DMS79 treated with DMSO at 0.1 percent for 48 hours (cell line): ENCODE results near the gene RNASE8.
"Not testable (repeated sequence)": the region's sequence is repeated elsewhere in the genome, so short reads cannot be mapped to it uniquely, and the experiment has no call there.

Experiments used
- DNase-seq: peaks from one replicate; lab custom pipeline; 2025; lab: John Stamatoyannopoulos, UW

Gene RNASE8, protein sequence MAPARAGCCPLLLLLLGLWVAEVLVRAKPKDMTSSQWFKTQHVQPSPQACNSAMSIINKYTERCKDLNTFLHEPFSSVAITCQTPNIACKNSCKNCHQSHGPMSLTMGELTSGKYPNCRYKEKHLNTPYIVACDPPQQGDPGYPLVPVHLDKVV

GRCh38 chr14:21057803-21058675, at the start of gene RNASE8:
Gene RNASE8, plus strand, starts transcription at chr14:21057822. Its CDS starts 71 bp downstream, at chr14:21057893.
- DNase-seq = no peak

GRCh38 chr14:21009721-21010120, 47.9 kb upstream of the RNASE8 start:
- not testable (repeated sequence) for DNase-seq

DNA sequence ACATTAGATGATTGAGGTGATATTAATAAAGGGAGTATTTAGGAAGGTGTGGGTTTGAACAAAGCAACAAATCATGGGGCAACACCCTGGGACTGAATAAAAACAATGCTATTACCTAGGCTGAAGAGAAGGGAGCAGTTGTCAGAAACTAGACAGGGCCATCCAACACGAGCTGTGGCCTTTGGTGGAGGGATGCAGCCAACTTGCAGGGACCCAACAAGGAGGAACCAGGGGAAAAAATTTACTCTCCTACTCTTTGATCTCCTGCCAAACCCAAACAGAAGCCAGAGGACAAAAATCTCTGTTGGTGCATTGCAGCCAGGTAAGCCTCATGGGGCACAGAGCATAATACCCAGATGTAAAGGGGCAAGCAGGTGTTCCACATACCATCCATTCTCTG, 46.5 kb upstream of the RNASE8 start:
- no peak for DNase-seq

DNA sequence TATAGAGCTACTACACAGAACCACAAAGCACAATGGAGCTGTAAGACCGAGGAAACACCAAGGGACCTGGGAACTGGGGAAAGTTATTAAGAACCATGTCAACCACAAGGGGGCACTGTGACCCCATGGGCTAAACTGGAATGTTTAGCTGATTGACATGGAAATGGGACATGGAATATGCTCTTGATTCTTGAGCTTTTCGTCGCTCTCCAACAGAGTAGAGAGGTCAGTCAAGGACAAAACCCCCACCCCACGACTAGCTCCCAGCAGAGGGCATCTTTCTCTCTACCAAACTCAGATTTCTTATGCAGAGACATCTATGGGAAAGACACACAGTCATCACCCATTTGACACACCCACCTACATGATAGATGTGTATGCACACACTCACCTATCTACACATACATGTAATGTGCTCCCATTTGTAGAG, 42.8 kb upstream of the RNASE8 start:
- peak; percentile 91 for DNase-seq

- DNase-seq = no peak
Observed at GRCh38 chr14:21015312-21015711, 42.3 kb upstream of the RNASE8 start.

GRCh38 chr14:21016413-21017190, 41.0 kb upstream of the RNASE8 start:
- no peak for DNase-seq

DNA sequence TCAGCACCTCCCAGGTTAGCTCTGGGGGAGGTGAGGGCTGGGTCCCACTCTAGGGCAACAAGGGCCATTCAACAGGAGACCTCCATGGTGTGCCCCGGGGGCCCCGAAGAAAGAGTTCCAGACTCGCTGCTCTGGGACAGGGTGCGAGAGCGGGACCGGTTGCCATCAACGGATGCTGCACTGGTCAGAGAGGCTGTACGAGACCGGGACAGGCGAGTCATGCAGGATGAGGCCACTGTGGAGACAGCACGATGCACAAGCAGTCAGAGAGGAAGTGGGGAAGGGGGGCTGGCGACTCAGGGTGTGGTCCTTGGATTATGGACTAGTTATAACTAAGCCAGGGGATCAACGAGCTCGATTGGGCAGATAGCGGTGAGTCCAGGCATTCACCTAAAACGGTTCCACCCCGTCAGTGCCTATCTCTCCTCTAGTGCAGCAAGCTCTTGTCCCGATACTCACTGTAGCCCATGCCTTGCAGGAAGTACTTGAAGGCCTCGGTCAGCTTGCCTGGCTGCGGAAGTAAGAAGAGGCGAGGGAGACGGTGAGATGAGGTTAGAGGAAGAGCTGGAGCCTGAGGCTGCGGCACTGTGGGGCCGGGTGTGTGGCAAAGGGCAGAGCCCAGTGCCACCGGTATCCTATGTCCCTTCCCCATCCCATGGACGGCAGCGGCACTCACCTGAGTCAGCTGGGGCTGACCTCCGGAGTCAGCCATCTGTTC, 39.9 kb upstream of the RNASE8 start:
- no peak for DNase-seq

DNA sequence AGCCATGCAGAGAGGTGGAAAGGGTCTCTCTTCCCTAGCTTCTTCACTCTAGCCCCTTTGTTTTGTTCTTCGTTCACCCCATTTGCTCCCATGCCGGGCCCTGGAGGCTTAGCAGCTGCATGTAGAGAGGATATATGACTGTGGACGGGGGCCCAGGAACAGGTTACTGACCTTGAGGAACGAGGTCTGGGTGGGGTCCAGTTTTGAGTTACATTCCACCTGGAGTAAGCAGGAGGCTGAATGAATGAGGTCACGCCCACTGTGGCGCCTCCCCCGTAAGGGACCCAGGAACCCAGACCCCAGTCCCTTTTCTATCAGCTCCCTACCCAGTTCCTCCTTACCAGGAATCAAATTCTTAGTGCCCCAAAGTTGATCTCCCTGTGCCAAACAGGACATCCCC, 39.3 kb upstream of the RNASE8 start:
- DNase-seq = no peak

DNA sequence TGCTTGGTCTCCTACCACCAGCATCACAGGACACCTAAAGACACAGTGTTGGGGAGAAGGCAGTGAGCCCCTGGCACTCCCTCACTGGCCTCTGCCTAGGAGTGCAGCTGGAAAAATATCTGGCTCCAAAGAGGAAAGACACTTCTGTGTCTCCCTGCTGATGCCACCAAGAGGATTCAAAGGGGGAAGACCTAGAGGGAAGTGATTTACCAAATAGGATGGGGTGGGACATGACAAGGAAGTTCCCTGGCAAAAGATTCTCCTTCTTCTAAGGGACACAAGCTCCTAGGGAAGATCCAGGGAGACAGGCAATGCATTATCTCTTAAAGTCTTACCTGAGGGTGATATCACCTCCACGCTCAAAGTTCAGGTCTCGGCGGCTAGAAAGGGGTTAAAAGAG, 38.8 kb upstream of the RNASE8 start:
- DNase-seq = no peak

- DNase-seq = no peak
Observed at GRCh38 chr14:21019366-21019765, 38.3 kb upstream of the RNASE8 start.

- DNase-seq = no peak
Observed at GRCh38 chr14:21020977-21021545, 36.6 kb upstream of the RNASE8 start.

- no peak for DNase-seq
Observed at GRCh38 chr14:21022686-21023085, 34.9 kb upstream of the RNASE8 start.

GRCh38 chr14:21023174-21023573, 34.4 kb upstream of the RNASE8 start:
- no peak for DNase-seq

DNA sequence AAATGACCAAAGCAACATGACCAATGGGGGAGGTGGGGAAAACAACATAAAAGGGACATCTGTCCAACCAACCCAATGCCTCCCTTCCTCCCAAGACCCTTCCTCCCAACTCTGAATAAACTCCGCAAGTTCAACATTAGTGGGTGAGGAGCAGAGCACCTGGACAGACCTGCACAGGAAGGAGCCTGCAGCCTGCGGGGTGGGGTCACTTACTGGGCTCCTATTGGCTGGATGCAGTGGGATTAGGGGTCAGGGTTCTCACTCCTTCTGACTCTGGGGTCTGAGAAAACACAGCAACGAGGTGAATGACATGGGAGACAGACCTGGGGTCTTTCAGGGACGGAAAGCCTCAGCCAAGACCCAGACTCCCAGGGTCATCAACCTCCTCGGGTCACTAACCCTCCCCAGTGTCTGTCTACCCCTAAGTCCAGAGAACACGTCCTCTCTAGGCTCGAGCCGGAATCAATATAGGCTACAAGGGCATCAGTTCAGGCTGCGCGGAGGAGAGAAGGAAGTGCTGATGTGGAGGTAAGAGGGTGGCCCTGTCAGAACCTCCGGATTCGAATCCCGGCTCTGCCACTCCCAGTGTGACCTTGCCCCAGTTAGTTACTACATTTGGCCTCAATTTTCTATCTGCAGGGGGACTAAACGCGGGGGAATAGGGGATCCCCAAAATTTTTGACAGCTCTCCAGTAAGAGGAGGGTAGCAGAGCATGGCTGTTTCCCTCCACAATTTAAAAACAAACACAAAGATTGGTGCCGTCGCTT, 33.6 kb upstream of the RNASE8 start:
- DNase-seq = no peak

DNA sequence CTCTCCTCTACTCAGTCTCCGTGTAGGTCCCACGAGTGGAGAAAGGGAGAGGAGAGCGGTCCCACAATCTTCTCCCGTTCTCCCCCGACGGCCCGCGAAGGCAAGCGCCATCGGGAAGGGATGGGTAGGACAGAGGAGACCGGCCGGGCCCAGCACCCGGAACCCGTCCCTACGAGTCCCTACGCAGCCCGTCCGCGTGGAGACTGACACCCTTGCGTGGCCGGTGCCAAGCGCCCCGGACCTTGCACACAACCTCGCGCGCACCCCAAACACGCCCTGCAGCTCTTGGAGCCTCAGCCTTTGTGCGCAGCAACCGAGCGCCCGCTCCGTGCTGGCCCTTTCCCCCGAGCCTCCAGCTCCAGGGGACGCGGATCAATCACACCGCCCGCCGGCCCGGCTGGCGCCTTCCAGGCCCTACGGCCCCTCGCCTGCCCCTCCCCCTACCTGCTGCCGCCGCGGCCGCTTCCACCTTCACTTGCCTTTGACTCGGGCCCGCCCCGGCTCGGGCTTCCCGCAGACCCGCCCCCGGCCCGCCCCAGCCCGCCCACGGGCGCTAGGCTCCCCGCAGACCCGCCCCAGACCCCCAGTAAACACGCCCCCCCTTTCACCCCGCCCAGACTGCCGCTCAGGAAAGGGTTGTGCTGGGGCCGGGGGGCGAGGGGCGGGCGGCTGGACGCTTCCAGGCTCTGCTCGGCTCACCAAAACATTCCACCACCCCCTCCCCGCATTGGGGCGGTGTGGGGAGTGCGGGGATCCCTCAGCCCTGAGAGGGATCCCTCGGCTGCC, 32.8 kb upstream of the RNASE8 start, which contains the start of gene NDRG2:
Gene NDRG2, minus strand, starts transcription at position 477 of the 786 bp plus-strand sequence. CDS start 1,746 bp downstream, outside the sequence.
- peak; percentile 60 for DNase-seq

DNA sequence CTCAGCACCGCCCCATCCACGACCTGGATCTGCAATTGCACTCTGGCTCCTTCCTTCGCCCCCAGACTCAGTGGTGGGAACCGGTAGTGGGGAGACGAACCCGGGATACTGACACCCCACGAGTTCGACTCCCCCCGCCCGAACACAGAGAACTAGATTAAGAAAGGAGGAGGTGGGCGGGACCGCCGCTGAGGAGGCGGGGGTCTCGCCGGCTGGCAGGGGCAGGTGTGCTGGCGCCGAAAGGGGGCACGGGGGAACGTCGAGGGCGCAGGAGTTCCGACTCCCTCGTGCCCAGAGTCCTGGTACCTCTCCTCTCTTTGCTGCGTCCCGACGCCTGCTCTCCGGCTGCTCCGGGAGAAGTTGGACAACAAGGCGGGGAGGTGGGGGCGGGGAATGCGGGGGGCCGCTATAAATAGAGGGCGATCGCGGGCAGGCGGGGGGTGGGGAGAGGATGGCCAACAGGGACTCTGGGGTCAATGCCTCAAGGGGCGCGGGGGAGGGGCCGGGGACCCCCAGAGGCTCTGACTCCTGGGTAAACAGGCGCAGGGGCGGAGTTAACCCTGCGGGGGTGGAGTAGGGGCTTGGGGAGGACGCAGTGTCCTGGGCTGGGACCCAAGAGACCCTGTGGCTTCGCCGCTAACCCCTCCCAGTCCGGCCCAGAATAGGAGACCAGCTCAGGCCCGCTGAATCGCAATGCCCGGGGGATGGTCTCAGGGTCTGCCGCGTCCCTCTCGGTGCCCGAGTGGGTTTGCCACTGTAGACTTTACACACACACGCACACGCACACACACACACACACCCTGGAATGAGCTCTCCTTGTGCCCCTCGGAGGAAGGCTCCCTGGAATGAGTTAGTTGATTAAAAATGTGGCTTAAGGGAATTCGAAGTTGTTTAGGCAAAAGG, 32.0 kb upstream of the RNASE8 start:
- DNase-seq = no peak

DNA sequence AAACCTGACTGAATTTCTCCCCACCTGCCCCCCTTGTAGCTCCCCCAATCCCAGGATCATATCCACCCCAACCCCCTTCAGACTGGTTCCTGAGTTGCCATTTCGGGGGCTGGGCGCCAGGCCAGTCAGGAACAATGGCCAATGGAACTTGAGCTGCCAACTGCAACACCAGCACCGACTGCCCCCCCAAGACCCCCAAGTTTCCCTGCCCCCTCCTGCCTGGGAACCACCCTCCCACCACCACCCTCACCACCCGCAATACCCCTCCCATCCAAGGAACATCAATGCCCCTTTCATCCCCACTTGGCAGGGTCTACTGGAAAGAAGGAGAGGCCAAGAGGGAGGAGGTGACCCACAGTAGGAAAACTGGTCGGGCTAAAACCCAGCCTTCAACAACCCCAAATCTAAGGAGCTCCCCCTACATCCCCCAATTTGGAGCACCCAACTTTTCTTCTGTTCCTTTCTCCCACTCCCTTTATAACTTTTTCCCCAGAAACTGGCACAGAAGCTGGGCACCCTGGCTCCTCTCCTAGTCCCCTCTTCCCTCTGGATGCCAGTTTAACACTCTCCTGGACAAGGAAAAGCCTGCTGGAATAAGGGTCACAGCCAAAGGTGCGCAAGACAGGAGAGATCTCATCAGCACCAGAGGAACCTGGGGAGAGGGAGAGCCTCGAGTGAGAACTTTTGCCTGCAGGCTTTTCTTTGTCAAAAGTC, 31.2 kb upstream of the RNASE8 start:
- DNase-seq = no peak

GRCh38 chr14:21026988-21027315, 30.7 kb upstream of the RNASE8 start:
- DNase-seq = no peak
